Natural killer cell (primary cell): ENCODE results near the gene NRDE2. TPM values are rescaled to one million over a fixed set of nuclear protein-coding genes. Genes with fewer than 3 reads are reported as not detected.

ENCODE experiments used
- ATAC-seq, 3 donors: fragments of 150-1000 bp in 2 of 3; fragments of 200-7000 bp in 1 of 3; cut with Tn5 transposase; 1 replicate in 1 of 3; 2 replicates in 2 of 3; pipeline ENCODE4 v1.10.0; 2021; ENCODE audit warnings: mild to moderate bottlenecking in 2 of 3, moderate library complexity in 2 of 3
- DNase-seq, 2 donors: peaks; one replicate each; pipeline versions ENCODE4 v3.0.0 to v3.0.0-alpha.2; 2013 to 2021; ENCODE audit warnings: mixed read lengths in 1 of 2
- H3K27ac ChIP-seq: one replicate; pipeline ENCODE4 v1.5.1; 2013; ENCODE audit warnings: mild to moderate bottlenecking, low read length
- H3K27me3 ChIP-seq: one replicate; pipeline ENCODE4 v1.6.1; 2013; ENCODE audit warnings: low read length; ENCODE audit not compliant: control insufficient read depth, insufficient read depth
- H3K36me3 ChIP-seq: one replicate; pipeline ENCODE4 v1.6.1; 2013; ENCODE audit warnings: low read length; ENCODE audit not compliant: control insufficient read depth, insufficient read depth
- H3K4me1 ChIP-seq: one replicate; pipeline ENCODE4 v1.6.1; 2013; ENCODE audit warnings: low read length; ENCODE audit not compliant: control insufficient read depth, insufficient read depth
- H3K4me3 ChIP-seq: one replicate; pipeline ENCODE4 v1.5.1; 2013; ENCODE audit warnings: low read length
- H3K9me3 ChIP-seq: one replicate; pipeline ENCODE4 v1.6.1; 2013; ENCODE audit warnings: low read length; ENCODE audit not compliant: control insufficient read depth, insufficient read depth
- H3K27ac Mint-ChIP-seq, 2 donors: one replicate each; pipeline ENCODE4 v1.8.0; 2022; ENCODE audit warnings: mild to moderate bottlenecking in 2 of 2, mixed read lengths in 2 of 2, moderate library complexity in 1 of 2
- H3K27me3 Mint-ChIP-seq, 2 donors: one replicate each; pipeline ENCODE4 v1.8.0; 2022; ENCODE audit warnings: low read depth in 2 of 2, mixed read lengths in 2 of 2
- H3K36me3 Mint-ChIP-seq: one replicate; pipeline ENCODE4 v1.8.0; 2022; ENCODE audit warnings: mixed read lengths
- H3K4me1 Mint-ChIP-seq, 2 donors: one replicate each; pipeline ENCODE4 v1.8.0; 2022; ENCODE audit warnings: mixed read lengths in 2 of 2
- H3K4me3 Mint-ChIP-seq: one replicate; pipeline ENCODE4 v1.8.0; 2022; ENCODE audit warnings: mild to moderate bottlenecking, moderate library complexity, mixed read lengths
- H3K9me3 Mint-ChIP-seq, 2 donors: one replicate each; pipeline ENCODE4 v1.8.0; 2022; ENCODE audit warnings: mixed read lengths in 2 of 2
- WGBS: methylation state at CpG from one replicate; pipeline ENCODE4 v1.1.7; 2013; ENCODE audit warnings: missing lambda C conversion rate; ENCODE audit not compliant: insufficient coverage; 5-methylcytosine and 5-hydroxymethylcytosine counted together
- intact Hi-C: fragments of 100-400 bp; cut with micrococcal nuclease; formaldehyde crosslinking; loops from one replicate; pipeline ENCODE4 v1.14.2; 2022
- total RNA-seq, 4 donors: library from RNA; stranded (reverse); fragments of 120-200 nt in 1 of 4; gene quantifications; one replicate each; pipeline versions ENCODE4 v1.2.3 to v1.2.4, GENCODE V29; 2013 to 2022
- TF ChIP-seq, protein P1 (sequence below): fragments of 200-600 bp; IDR thresholded peaks from one replicate; pipeline ENCODE4 v1.8.0; 2022; ENCODE audit warnings: antibody characterized with exemption

Gene NRDE2
- total RNA-seq, 3 donors from 2014 or later (not counting 1 experiment from before 2014, with no cell fraction given), result 32.6 to 46.3 (median 40.7) TPM

DNA sequence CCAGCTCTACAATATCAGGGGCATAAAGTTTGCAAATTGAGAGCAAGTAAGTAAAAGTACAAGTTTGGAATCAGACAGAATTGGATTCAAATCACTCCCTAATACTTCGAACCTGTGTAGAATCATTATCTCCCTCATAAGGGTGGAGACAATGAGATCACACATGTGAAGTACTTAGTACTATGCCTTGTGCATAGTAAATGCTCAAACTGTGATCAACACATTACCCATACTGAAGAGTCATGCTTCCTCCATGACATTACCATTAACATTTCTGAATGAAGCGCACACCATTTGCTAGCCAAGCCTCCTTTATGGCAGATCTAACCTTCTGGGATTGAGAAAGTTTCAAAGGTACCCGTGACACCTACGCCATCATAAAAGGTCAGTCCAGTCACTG is 26.6 kb upstream of the NRDE2 start:
- H3K36me3 Mint-ChIP-seq, result no peaks in the 10 kb centered on the region
- no peak overlapping the region for H3K27ac ChIP-seq
- H3K36me3 ChIP-seq, result no peaks in the 10 kb centered on the region
- no peak overlapping the region for H3K27ac Mint-ChIP-seq
- DNase-seq, result no peak
- no peaks in the 10 kb centered on the region for H3K4me1 ChIP-seq
- H3K4me3 ChIP-seq, result no peak overlapping the region
- no peaks in the 10 kb centered on the region for H3K9me3 Mint-ChIP-seq
- no peaks in the 10 kb centered on the region for H3K27me3 ChIP-seq
- no peak overlapping the region for H3K4me3 Mint-ChIP-seq
- H3K27me3 Mint-ChIP-seq, result peaks cover 12 to 18% of the 10 kb centered on the region in 2 donors
- H3K9me3 ChIP-seq, result no peaks in the 10 kb centered on the region
- intact Hi-C loops, result no loop called here
- TF ChIP-seq, protein P1, sequence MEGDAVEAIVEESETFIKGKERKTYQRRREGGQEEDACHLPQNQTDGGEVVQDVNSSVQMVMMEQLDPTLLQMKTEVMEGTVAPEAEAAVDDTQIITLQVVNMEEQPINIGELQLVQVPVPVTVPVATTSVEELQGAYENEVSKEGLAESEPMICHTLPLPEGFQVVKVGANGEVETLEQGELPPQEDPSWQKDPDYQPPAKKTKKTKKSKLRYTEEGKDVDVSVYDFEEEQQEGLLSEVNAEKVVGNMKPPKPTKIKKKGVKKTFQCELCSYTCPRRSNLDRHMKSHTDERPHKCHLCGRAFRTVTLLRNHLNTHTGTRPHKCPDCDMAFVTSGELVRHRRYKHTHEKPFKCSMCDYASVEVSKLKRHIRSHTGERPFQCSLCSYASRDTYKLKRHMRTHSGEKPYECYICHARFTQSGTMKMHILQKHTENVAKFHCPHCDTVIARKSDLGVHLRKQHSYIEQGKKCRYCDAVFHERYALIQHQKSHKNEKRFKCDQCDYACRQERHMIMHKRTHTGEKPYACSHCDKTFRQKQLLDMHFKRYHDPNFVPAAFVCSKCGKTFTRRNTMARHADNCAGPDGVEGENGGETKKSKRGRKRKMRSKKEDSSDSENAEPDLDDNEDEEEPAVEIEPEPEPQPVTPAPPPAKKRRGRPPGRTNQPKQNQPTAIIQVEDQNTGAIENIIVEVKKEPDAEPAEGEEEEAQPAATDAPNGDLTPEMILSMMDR, result no peak
- ATAC-seq, result no peak
- WGBS, result 90% methylated on average over 3 of the region's 4 CpGs
- H3K4me1 Mint-ChIP-seq, result no peaks in the 10 kb centered on the region

DNA sequence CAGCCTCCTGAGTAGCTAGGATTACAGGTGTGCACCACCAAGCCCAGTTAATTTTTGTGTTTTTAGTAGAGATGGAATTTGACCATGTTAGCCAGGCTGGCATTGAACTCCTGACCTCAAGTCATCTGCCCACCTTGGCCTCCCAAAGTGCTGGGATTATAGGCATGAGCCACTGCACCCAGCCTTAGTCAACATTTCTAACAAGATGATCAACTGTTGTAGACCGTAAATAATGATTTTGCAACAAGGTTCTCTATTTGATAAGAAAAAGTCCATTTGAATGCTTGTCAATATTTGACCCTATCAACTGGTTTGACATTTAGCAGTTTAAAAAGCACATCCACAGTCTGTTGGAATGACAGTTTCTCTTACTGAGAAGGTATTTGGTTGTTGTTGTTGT is 25.2 kb upstream of the NRDE2 start:
- ATAC-seq, result no peak
- Histone ChIP-seq H3K4me1 (no peaks in the 10 kb centered on the region), H3K4me3 (no peak overlapping the region), H3K9me3 (no peaks in the 10 kb centered on the region), H3K27me3 (no peaks in the 10 kb centered on the region), H3K27ac (no peak overlapping the region), H3K36me3 (no peaks in the 10 kb centered on the region)
- H3K4me3 Mint-ChIP-seq, result no peak overlapping the region
- H3K9me3 Mint-ChIP-seq, result no peaks in the 10 kb centered on the region
- no peak overlapping the region for H3K27ac Mint-ChIP-seq
- intact Hi-C loops, result no loop called here
- 100% methylated on average over 1 of the region's 1 CpG for WGBS
- no peaks in the 10 kb centered on the region for H3K36me3 Mint-ChIP-seq
- H3K4me1 Mint-ChIP-seq, result no peaks in the 10 kb centered on the region
- peaks cover 3 to 4% of the 10 kb centered on the region in 2 donors for H3K27me3 Mint-ChIP-seq
- no peak for DNase-seq
- TF ChIP-seq, protein P1, result no peak

DNA sequence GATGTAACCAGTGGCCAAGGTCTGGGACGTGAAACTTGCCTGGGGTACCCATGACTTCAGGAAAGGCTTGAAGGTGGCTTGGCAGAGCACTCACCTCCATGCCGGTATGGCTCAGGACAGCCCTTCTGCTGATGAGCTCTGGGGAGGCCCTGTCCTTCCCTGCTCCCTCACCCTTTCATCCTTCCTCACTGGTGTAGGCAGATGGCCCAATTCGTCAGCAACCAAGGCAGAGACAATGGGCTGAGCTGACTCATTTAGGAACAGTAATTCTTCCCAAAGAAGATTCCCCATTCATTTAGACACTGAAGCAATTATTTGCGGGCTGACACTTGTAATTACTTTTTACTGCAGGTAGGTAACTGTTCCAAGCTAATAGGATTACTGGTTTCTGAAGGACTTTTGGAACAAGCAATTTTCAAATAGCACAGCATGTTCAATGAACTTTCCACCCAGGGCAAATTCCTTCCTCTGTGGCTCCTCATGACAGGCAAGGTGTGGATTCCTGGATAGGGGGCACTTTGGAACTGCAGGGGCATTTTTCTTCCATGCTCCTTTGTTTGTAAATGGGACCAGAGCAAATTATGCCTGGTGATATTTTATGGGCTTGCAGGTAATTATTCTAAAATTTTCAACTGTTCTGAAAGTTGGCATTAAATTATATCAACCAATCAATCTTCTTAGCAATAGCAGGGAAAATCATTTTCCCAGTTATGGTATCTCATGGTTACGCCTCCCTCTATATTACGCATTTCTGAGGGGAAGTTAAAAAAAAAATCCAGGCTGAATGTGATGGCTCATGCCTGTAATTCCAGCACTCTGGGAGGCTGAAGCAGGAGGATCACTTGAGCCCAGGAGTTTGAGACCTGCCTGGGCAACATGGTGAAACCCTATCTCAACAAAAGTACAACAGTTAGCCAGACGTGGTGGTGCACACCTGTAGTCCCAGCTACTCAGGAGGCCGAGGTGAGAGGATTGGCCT is 24.1 kb upstream of the NRDE2 start:
- no peaks in the 10 kb centered on the region for H3K36me3 Mint-ChIP-seq
- H3K27me3 ChIP-seq, result no peaks in the 10 kb centered on the region
- no peaks in the 10 kb centered on the region for H3K4me1 ChIP-seq
- ATAC-seq, result no peak
- no peak for DNase-seq
- H3K4me3 ChIP-seq, result no peak overlapping the region
- H3K4me1 Mint-ChIP-seq, result no peaks in the 10 kb centered on the region
- no peaks in the 10 kb centered on the region for H3K36me3 ChIP-seq
- no peak overlapping the region for H3K27ac Mint-ChIP-seq
- WGBS, result 85% methylated on average over 8 of the region's 8 CpGs
- TF ChIP-seq, protein P1, result no peak
- H3K9me3 ChIP-seq, result no peaks in the 10 kb centered on the region
- no peaks in the 10 kb centered on the region for H3K27me3 Mint-ChIP-seq
- intact Hi-C loops, result no loop called here
- H3K9me3 Mint-ChIP-seq, result no peaks in the 10 kb centered on the region
- H3K4me3 Mint-ChIP-seq, result no peak overlapping the region
- no peak overlapping the region for H3K27ac ChIP-seq
